Smooth muscle cell (in vitro differentiated cells): Measurements from ENCODE around the gene FERMT2. TPM values are rescaled to one million over a fixed set of nuclear protein-coding genes. Genes with fewer than 3 reads are reported as not detected.
A peak's percentile ranks its signal among the peaks of the same experiment; 100 is the strongest.

Source experiments
- DNase-seq: peaks from one replicate; lab custom pipeline; 2025; ENCODE audit not compliant: unreplicated experiment; lab: John Stamatoyannopoulos, UW
- H2AFZ ChIP-seq: fragments of 200-600 bp; sonication (generic); 2 replicates; pipeline ENCODE4 v1.6.0; 2016; ENCODE audit warnings: antibody characterized with exemption, low read depth, mild to moderate bottlenecking
- H3F3A ChIP-seq: fragments of 200-600 bp; sonication (generic); 2 replicates; pipeline ENCODE4 v1.6.0; 2017; ENCODE audit warnings: antibody characterized with exemption, low read depth
- H3K27ac ChIP-seq: fragments of 200-600 bp; sonication (generic); 2 replicates; pipeline ENCODE4 v1.5.1; 2016; ENCODE audit warnings: low read depth, mild to moderate bottlenecking
- H3K27me3 ChIP-seq: fragments of 200-600 bp; sonication (generic); 2 replicates; pipeline ENCODE4 v1.6.1; 2016; ENCODE audit warnings: low read depth, mild to moderate bottlenecking
- H3K36me3 ChIP-seq: fragments of 200-600 bp; sonication (generic); 2 replicates; pipeline ENCODE4 v1.5.1; 2016; ENCODE audit warnings: low read depth
- H3K4me1 ChIP-seq: fragments of 200-600 bp; sonication (generic); 2 replicates; pipeline ENCODE4 v1.5.1; 2016; ENCODE audit warnings: low read depth
- H3K4me2 ChIP-seq: fragments of 200-600 bp; sonication (generic); 2 replicates; pipeline ENCODE4 v1.6.0; 2016; ENCODE audit warnings: mild to moderate bottlenecking
- H3K4me3 ChIP-seq: fragments of 200-600 bp; sonication (generic); 2 replicates; pipeline ENCODE4 v1.5.1; 2016; ENCODE audit warnings: mild to moderate bottlenecking
- H3K79me2 ChIP-seq: fragments of 200-600 bp; sonication (generic); 2 replicates; pipeline ENCODE4 v1.6.0; 2016; ENCODE audit warnings: low read depth, mild to moderate bottlenecking
- H3K9ac ChIP-seq: fragments of 200-600 bp; sonication (generic); 2 replicates; pipeline ENCODE4 v1.6.0; 2016; ENCODE audit warnings: low read depth
- H3K9me3 ChIP-seq: fragments of 200-600 bp; sonication (generic); replicated peaks from 2 replicates; pipeline ENCODE4 v1.5.1; 2016; ENCODE audit warnings: low read depth
- H4K20me1 ChIP-seq: fragments of 200-600 bp; sonication (generic); 2 replicates; pipeline ENCODE4 v1.6.0; 2016; ENCODE audit warnings: low read depth
- WGBS: methylation state at CpG from one replicate; pipeline ENCODE4 v1.1.7; 2016; ENCODE audit warnings: low lambda C conversion rate; 5-methylcytosine and 5-hydroxymethylcytosine counted together
- polyA plus RNA-seq: library from polyadenylated mRNA; unstranded; fragments of >200 nt; fragmentation: Nextera tagmentation; extraction: Ambion mirVana; gene quantifications from 2 replicates; pipeline ENCODE4 v1.2.1, GENCODE V29; 2016
- total RNA-seq: library from RNA; depleted of rRNA; stranded (reverse); fragments of >200 nt; gene quantifications from 2 replicates; pipeline ENCODE4 v1.2.3, GENCODE V29; 2014
- TF ChIP-seq, protein P1 (sequence below): fragments of 200-600 bp; sonication (generic); IDR thresholded peaks from 2 replicates; pipeline ENCODE4 v1.5.1; 2017; ENCODE audit warnings: borderline replicate concordance, mild to moderate bottlenecking, antibody characterized with exemption; ENCODE audit not compliant: insufficient read depth, poor library complexity, severe bottlenecking

Gene FERMT2
- total and polyA plus RNA-seq, 2 experiments from 2014 or later: 112 to 271 TPM

DNA sequence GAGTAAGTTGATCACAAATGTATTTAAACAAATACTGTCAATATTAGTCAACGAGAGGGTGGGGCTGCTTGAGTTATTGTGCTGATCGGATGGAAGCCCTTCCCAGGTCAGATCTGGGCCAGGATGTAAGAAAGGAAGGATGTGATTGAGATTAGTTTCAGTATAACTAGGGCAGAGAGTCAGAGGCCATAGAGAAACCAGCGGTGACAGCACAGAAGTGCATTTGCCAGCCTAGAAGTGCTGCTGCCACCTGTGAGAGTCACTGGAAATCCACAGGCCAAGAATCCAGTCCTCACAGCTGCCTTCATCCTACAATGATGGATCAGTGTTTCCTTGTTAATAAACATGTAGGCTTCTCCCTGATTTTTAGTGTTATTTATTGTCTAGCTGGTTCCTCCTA lies 9.8 kb upstream of the FERMT2 start:
- TF ChIP-seq, protein P1, sequence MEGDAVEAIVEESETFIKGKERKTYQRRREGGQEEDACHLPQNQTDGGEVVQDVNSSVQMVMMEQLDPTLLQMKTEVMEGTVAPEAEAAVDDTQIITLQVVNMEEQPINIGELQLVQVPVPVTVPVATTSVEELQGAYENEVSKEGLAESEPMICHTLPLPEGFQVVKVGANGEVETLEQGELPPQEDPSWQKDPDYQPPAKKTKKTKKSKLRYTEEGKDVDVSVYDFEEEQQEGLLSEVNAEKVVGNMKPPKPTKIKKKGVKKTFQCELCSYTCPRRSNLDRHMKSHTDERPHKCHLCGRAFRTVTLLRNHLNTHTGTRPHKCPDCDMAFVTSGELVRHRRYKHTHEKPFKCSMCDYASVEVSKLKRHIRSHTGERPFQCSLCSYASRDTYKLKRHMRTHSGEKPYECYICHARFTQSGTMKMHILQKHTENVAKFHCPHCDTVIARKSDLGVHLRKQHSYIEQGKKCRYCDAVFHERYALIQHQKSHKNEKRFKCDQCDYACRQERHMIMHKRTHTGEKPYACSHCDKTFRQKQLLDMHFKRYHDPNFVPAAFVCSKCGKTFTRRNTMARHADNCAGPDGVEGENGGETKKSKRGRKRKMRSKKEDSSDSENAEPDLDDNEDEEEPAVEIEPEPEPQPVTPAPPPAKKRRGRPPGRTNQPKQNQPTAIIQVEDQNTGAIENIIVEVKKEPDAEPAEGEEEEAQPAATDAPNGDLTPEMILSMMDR: no peak
- H3K9ac ChIP-seq: no peak overlapping the region
- H3K4me2 ChIP-seq: no peak overlapping the region
- WGBS: 90% methylated on average over 3 of the region's 3 CpGs
- no peak overlapping the region for H3K4me3 ChIP-seq
- no peaks in the 10 kb centered on the region for H3F3A ChIP-seq
- no peaks in the 10 kb centered on the region for H4K20me1 ChIP-seq
- no peak for DNase-seq
- H3K79me2 ChIP-seq: no peaks in the 10 kb centered on the region
- no peaks in the 10 kb centered on the region for H3K4me1 ChIP-seq
- no peak overlapping the region for H3K27ac ChIP-seq
- no peaks in the 10 kb centered on the region for H3K9me3 ChIP-seq
- H3K36me3 ChIP-seq: no peaks in the 10 kb centered on the region
- no peaks in the 10 kb centered on the region for H3K27me3 ChIP-seq
- no peak overlapping the region for H2AFZ ChIP-seq

DNA sequence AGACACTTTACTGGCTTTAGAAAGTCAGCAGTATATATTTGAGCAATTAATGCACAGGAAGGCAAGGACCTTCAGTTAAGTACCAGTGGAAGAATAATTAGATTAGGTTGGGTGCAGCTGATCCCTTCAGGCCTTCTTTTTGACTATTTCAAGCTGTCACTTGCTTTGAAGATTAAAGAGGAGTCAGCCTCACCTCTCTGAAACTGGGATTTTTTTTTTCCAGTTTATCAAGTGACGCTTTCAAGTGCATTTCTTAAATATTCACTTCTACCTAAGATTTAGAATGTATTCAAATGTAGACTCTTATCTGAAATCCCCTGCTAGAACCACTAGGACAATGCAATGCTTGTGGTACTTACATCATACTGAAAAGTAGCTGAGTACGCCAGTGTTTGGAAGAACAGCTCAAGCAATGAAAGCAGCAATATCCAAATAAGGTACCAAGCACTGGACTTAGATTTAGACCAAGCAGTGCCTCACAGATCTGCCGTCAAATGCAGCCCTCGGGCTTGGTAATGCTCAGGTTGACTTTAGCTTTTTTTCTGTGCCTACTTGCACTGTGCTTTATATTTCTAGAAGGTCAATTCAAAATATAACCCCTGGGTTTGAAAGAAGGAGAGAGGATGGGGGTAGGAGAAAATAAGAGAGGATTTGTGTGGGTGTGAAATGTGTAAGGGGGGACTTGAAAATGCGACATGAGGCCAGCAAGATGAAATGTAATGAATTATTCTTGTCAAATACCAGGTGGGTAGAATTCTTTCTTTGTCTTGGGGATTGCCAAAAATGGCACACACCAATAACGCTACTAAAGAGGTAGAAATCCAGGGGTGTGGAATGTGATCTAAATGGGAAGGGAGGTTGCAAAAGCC lies 3.7 kb upstream of the FERMT2 start:
- Histone ChIP-seq H3K27me3 (no peaks in the 10 kb centered on the region), H4K20me1 (peaks cover 9% of the 10 kb centered on the region), H3F3A (peaks cover 26% of the 10 kb centered on the region), H3K9me3 (no peaks in the 10 kb centered on the region), H3K79me2 (peaks cover 25% of the 10 kb centered on the region), H3K4me1 (peaks cover 31% of the 10 kb centered on the region), H2AFZ (peak overlapping the region; percentile 45), H3K27ac (peak overlapping the region; percentile 89), H3K36me3 (no peaks in the 10 kb centered on the region), H3K9ac (peak overlapping the region; percentile 45), H3K4me2 (peak overlapping the region; percentile 70), H3K4me3 (no peak overlapping the region)
- TF ChIP-seq, protein P1: no peak
- WGBS: 19% methylated on average over 6 of the region's 6 CpGs
- DNase-seq: no peak

DNA sequence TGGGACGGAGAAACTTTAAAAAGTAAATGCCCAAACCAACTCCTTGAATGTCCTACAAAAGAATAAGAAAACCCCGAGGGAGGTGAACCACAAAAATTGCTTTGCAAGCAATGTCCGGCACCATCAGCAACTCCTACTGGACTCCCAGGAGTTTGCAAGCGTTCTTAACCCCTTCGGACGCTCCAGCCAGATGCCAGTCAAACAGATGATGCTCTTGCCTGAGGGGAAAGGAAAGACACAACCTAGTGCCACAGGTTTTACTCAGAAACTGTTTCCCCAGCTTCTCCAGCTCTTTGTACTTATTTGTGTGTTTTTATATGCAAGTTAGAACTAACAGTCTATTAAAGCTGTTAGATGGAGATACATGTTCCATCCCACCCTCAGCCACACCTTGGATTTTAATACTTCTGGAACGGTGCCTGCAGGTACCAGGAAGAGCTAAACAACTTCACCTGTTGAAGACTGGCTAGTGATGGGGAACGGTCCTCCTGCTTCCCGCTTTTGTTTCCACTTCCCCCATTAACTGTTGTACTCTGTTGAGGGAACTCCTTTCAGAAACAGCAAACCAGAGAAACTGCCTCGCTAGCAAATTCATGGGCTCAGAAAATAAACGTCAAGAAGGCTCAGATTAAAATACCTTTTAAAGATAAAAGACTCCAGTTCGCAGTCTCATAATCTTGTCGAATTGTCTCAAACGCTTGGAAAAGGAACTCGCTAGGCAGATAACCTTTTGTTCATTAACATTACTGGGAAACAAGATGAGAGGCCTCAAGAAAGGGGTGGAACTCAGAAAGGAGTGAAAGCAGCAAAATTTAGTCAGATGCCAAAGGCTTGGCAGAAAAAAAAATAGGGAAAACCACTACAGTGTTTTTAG lies 1.1 kb upstream of the FERMT2 start:
- peak overlapping the region; percentile 88 for H2AFZ ChIP-seq
- peak overlapping the region; percentile 87 for H3K9ac ChIP-seq
- H3F3A ChIP-seq: peaks cover 26% of the 10 kb centered on the region
- H3K4me2 ChIP-seq: peak overlapping the region; percentile 87
- no peaks in the 10 kb centered on the region for H3K9me3 ChIP-seq
- H3K36me3 ChIP-seq: peaks cover 1% of the 10 kb centered on the region
- peaks cover 52% of the 10 kb centered on the region for H3K79me2 ChIP-seq
- no peak for DNase-seq
- H3K4me1 ChIP-seq: peaks cover 46% of the 10 kb centered on the region
- H3K27ac ChIP-seq: peak overlapping the region; percentile 89
- TF ChIP-seq, protein P1: no peak
- peak overlapping the region; percentile 68 for H3K4me3 ChIP-seq
- no peaks in the 10 kb centered on the region for H3K27me3 ChIP-seq
- WGBS: 2% methylated on average over 15 of the region's 15 CpGs
- H4K20me1 ChIP-seq: peaks cover 36% of the 10 kb centered on the region
